Fibroblast of skin of right quadriceps (primary cell): ENCODE data around the gene ERVW-1.
"Not testable (repeated sequence)": the region's sequence is repeated elsewhere in the genome, so short reads cannot be mapped to it uniquely, and the experiment has no call there.

Experiments used
- DNase-seq: peaks from one replicate; pipeline ENCODE4 v3.0.0-alpha.2; 2013

ERVW-1 gene

DNA sequence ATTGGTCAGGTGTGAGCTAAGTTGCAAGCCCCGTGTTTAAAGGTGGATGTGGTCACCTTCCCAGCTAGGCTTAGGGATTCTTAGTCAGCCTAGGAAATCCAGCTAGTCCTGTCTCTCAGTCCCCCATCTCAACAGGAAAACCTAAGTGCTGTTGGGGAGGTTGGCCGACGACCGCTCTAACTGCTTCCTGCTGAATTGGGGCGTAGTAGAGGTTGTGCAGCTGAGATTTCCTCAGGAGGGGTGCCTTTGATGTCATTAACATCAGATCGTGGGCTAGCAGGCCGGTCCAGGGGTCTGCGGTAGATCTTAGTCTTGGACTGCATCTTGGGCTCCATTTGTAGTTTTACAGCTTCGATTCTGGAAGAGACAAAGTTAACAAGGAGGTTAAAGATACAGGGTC is 9.2 kb downstream of the ERVW-1 start:
- not testable (repeated sequence) for DNase-seq

DNA sequence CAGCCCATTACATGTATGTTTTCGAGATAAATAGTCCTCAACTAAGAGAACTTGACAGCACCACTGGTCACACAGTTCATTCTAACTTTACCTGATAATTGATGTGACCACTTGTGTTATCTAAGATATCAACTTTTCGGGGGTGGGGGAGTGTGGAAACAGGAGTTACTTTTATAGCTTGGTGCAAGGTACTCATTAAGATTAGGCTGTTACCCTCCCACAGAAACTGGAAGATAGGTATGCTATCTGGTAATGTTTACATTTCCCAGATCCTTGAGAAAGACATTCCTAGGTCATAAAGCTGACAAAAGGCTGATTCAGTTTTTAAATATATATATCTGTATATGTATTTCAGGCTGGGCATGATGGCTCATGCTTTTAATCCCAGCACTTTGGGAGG is 11.1 kb downstream of the ERVW-1 start:
- DNase-seq: no peak

DNA sequence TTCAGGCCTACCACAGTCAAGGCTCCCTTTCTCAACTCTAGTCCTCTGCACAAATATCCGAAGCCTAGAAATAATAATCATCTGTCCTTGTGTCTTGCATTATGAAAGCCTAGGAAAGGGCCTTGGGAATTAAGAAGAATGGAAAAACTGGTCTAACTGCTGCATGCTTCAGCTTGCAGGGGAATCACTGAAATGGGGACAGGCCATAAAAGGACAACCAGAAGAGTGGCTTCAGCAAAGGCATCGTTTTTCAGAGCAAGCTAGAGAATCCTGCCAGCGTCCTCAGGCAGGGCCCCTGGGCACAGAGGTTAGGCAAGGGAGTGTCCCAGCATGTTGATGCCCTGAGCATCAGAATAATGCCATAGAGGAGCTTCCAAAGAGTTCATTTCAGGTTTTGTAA is 13.2 kb downstream of the ERVW-1 start:
- DNase-seq: no peak

DNA sequence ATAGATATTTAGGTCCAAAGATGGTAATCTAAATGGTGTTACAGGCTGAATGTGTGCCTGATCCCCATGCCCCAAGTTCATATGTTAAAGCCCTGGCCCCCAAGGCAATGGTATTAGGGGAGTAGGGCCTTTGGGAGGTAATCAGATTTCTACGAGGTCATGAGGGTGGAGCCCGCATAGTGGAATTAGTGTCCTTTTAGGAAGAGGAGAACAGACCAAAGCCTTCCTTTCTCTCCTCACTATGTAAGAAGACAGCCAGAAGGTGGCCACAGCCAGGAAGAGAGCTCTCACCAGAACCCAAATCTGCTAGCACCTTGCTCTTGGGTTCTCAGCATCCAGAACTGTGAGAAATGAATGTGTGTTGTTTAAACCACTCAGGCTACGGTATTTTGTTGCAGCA is 15.2 kb downstream of the ERVW-1 start:
- DNase-seq: no peak

DNA sequence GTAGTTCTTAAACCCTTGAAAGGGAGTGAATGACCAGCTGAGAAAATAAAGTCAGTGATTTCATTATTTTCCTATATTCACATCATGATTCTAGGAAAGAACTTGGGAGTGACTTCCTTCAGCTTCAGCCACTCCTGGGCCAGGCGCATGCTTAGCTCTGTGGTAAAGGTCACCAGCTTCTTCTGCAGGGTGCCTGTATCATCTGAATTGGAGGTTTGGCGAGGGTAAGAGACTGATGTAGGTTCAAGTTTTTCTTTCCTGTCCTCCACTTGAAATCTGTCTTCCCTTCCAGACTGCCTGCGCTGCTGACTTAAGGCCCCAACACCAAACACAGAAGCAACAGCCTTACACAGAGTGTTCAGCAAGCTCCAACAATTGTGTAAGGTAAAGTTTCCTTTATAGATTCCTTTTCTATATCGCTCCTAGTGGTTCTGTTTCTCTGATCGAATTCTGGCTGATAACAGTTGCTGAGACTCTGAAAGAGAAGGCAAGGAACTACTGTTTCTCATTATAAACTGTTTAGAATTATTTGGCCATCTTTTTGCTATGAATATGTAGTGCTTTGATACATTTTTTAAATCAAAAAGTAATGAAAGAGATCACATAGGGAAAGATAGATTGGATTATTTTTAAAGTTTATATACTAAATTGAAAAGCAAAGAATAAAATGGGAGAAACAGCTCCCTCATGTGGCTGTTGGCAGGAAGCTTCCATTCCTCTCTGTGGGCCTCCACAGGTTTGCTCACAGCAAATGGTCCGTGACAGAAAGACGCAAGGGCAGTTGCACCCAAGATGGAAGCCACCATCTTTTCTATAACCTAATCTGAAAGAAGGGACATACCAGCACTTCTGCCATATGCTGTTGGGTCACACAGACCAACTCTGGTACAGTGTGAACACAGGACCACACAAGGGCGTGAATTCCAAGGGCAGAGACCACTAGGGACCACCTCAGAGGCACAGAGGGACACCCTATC is 16.4 kb downstream of the ERVW-1 start:
- DNase-seq: peak; percentile 37

DNA sequence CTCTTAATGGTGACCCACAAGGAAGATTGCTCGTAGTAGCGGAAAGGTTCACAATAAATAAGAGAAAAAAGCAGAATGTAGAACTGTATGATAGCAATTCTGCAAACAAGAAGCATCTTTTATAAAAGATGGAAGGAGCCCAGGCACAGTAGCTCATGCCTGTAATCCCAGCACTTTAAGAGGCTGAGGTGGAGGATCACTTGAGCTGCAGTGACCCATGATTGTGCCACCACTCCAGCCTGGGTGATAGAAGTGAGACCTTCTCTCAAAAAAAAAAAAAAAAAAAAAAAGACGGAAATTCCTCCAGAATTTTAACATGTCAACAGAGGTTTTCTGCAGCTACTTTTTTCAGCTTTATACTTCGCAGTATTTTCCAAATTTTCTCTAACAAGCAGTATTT is 17.2 kb downstream of the ERVW-1 start:
- DNase-seq: no peak

DNA sequence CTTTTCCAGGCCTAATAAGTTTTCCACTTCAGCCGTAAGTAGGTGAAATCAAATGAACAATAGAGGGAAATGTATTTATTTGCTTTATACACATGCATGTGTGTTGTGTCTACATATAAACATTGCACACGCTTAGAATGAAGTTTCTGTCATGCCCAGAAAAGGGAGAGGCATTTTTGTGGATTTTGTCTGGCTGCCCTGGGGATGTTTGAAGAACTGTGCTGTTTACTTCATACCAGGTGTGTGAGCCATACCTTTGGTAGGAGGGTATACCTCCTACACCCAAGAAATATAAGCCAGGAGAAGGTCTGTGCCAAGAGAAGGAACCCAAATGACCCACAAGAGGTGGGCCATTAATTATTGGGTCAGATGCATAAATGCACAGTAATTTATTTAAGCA is 17.6 kb downstream of the ERVW-1 start:
- DNase-seq: no peak

DNA sequence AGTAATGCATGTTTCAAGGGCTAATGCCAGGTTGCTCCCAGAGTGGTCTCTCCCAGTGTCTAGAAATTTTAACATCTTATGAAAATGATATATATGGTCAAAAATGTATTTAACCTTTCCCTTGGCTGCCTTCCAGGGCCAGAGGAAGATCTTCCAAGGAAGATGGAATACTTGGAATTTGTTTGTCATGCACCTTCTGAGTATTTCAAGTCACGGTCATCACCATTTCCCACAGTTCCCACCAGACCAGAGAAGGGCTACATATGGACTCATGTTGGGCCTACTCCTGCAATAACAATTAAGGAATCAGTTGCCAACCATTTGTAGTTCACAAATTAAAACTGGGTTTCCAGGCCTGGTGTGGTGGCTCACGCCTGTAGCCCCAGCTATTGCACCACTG is 21.5 kb downstream of the ERVW-1 start:
- DNase-seq: peak; percentile 55

DNA sequence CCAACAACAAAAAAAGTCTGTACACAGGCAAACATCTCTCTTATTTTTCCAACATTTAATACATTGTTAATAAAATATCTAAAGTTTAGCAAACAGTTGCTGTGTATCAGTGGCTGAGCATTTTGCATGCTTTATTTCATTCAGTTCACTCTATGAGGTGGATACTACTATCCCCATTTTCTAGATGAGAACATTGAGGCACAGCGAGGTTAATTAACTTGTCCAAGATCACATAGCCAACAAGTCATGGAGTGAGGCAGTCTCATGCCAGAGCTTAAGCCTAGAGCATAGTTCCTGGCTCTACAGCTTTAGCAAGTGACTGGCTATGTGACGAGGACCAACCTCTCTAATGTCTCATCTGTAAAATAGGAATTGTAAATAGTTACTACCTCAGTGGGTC is 26.1 kb downstream of the ERVW-1 start:
- DNase-seq: no peak

DNA sequence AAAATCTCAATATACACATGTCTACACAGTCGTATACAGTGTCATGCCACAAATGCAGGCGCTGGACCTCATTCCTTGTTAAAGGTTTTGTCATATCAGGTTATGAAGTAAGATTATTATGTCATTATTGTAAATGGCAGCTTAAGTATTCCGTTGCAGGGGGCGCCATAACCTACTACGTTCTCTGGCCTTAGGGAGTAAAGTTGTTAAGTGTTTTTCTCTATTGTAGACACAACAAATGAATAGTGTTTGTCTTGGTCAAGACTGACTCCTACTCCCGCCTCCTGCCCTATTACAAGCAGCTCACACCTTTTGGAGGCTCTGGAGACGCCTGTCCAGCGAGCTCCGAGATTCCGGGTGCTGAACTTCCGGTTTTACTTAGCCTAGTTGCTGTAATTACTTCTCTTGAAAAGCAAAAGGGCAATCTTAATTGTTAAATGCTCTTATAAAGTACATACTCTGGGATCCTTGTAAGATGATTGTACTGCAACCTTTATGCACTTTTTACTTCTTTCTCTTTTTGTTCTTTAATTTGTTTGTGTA is 29.5 kb downstream of the ERVW-1 start:
- DNase-seq: peak; percentile 35

DNA sequence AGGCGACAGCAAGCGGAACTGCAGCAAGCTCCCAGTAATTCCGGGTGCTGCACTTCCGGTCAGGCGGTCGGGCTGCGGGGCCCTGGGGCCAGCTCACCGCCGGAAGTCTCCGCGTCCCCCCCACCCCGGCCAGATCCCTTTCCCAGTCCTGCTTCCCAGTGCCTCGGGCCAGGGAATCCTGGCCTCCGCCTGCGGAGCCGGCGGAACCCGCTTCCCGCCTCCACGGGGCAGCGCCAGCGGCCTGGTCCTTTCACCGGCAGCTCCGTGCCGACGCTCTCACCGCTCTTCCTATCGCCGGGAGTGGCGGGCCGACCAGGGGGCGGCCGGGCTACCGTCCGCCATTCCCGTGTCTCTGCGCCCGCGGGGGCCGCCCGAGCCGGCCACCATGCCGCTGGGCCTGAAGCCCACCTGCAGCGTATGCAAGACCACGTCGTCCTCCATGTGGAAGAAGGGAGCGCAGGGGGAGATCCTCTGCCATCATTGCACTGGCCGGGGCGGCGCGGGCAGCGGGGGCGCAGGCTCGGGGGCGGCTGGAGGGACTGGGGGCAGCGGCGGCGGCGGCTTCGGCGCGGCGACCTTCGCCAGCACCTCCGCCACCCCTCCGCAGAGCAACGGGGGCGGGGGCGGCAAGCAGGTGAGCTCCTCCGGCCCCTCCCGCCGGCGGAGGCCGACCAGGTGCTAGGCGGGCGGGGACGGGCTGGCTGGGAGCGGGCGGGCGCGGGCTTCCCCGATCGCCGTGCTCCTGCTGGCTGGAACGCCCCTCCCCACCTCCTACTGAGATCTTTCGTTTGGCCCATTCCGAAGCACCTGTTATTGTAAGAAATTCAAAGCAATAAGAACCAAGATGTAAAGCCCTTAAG is 30.2 kb downstream of the ERVW-1 start, which contains the start of gene GATAD1:
GATAD1 (plus strand) TSS at position 138 of the 860 bp plus-strand sequence; CDS start at position 386, 248 bp downstream.
- DNase-seq: peak; percentile 90

DNA sequence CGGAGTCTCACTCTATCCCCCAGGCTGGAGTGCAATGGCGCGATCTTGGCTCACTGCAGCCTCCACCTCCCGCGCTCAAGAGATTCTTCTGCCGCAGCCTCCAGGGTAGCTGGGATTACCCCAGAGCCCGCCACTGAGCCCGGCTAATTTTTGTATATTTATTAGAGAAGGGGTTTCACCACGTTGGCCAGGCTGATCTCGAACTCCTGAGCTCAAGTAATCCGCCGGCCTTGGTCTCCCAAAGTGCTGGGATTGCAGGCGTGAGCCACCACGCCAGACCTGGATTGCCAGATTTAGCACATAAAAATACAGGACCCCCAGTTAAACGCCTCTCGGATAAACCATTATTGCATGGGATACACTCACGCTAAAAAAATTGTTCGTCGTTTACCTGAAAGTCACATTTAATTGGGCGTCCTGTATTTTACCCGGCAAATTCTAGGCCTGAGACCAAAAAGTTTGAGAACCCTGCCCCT is 30.8 kb downstream of the ERVW-1 start:
- no peak for DNase-seq

DNA sequence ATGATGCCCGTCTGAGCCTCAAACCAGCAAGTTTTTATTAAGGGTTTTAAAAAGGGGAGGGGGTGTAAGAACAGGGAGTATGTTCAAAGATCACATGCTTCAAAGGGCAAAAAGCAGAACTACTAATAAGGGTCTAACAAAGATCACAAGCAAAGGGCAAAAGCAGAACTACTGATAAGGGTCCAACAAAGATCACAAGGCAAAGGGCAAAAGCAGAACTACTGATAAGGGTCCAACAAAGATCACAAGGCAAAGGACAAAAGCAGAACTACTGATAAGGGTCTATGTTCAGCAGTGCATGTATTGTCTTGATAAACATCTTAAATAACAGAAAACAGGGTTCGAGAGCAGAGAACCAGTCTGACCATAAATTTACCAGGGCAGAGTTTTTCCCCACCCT is 35.0 kb downstream of the ERVW-1 start:
- DNase-seq: not testable (repeated sequence)

DNA sequence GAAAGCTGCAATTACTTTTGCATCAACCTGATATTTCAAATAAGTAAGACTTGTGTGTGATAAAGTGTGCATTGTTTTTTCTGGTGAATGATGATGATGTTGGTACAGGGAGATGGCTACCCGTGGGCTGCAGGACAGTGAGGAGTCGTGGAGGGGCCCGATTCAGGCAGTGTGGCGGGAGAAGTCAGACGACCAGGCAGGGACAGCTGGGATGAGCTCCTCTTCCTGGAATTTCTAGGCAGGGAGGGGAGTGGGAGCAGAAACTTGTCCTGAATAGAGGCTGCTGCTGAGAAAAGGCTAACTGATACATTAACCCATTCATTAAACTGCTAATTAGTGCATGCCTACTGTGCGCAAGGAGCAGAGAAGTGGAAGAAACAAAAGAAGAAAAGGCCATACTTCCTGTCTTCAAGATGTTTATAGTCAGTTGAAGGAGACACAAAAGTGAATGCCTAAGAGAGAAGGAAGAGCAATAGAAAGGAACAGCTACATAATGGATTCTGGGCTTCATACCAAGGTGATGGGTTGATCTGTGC is 39.7 kb downstream of the ERVW-1 start:
- DNase-seq: no peak

DNA sequence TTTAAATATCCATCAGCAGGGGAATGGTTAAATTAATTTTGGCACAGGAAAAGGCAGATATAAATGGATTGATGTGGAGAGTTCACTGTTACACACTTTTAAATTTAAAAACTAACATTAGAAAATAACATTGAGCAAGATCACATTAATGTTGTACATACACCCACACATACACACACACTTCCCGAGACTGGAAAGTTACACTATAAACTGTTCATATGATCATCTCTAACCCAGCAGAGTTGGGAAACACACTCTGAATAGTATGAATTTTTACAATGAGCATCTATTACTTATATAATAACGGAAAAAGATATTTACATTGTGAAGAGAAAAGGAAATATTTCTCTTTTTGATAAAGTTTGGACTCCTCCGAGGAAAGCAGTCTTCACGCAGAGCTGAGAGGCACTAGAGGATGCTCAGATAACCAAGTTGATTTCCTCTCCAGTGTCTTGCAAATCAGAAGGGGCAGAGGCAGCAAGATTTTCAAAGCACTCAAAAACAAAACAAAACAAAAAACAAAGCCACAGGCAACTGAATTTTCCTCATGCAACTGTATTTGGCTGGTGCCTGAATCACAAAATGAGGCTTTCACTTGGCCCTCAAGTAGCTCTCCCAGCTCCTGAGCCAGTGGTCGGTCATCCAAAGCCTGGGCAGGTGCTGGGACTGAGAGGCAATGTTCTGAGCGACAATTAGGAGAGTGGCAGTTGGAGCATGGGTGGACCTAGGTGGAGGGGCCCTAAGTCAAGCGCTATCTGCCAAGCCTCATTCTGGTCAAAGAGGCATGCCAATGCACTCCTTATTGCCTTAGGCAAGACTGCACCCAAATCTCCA is 40.9 kb downstream of the ERVW-1 start:
- DNase-seq: no peak

DNA sequence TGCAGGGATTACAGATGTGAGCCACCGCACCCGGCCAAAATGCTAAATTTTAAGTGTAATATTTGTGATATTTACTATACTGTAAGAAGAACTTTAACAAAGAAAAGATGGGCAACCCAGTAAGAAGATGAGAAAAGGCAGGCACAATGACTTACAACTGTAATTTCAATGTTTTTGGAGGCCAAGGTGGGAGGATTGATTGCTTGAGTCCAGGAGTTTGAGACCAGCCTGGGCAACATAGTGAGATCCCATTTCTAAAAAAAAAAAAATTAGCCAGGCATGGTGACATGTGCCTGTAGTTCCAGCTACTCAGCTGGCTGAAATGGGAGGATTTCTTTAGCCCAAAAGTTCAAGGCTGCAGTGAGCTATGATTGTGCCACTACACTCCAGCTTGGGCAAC is 42.2 kb downstream of the ERVW-1 start:
- no peak for DNase-seq

DNA sequence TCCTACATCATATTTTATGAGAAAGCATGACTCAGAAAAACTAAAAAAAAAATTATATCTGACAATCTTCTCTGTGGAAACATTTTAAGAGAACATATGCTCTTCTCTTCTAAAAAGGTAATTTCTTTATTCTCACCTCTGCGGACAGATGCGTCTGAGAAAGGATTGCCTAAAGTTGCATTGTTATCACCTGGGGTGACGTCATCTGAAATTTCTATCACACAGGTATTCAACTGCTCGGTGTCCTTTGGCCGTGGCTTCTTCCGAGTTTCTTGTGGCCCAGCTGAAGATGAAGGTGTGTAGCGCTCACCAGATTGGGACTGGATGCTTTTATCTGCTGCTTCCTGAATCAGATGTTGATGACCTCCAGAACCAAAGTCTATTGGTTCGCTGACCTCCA is 44.7 kb downstream of the ERVW-1 start:
- DNase-seq: no peak

DNA sequence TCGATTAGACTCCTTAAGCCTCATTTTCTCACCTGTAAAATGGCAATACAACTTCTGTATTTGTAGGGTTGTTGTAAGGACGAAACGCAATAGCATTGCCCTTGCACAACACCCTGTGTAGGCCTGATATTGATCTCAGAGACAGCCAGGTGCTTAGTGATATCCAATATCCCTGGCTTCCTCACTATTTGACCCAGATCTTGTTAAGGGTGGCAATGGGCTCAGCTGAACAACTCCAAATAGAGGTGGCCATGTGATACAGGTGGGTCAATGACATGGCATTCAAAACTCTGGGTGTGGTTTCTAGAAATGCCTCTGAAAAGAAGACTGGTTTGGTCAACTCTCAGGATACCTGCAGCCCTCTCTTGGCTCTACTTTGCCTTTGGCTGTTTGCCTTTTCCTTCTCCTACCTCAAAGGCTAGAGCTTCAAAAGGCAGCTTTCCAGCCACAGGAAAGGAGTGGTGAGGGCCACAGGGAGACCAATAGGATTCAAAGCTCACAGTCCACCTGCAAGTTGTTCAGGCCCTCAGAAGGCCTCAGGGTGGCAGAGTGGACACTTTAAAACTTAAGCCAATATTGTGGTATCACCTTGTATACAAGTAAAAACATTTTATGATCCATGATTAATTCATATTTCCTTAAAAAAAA is 45.3 kb downstream of the ERVW-1 start:
- DNase-seq: no peak

DNA sequence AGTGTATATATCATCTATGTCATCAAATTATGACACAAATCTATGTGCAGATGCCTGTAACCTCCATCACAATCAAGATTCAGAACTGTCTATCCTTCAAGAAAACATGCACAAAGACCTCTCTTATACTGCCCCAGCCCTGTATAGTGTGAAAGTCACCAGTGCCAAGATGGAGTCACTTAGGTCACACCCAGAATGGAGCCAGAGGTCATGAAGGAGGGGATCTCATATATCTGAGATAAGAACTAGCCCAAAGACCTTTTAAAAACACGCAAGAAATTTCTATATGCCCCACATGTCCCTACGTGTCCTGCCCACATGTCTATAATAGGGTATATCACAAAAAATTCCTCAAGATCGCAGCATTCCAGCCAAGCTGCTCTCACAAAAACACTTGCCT is 50.6 kb downstream of the ERVW-1 start:
- DNase-seq: no peak

DNA sequence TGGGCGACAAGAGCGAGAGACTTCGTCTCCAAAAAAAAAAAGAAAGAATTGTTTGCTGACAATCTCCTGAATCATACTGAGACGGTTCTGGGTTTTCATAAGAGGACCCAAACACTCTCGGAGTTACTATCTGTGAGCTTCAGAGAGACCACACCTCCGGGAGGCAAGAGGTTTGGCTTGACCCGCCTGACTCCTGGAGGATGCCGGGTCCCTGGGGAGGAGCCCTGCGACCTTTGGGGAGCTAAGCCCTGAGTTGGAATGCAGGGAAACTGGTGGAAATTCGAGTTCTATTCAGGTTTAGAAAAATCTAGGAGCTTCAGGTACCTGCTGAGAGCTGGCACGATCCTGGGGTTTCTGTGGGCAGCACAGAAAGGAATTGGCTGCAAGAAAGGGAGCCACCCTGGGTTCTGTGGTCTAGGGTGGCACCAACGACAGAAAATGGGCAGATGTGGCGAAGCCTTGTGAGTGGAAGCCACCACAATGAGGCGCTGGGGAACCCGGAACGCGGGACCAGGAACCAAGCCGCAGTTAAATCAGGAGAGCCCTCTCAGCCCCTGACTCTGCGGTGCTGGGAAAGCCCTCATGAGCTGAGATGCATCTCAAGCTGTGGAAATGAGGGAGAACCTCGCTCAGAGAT is 52.3 kb downstream of the ERVW-1 start:
- DNase-seq: no peak

DNA sequence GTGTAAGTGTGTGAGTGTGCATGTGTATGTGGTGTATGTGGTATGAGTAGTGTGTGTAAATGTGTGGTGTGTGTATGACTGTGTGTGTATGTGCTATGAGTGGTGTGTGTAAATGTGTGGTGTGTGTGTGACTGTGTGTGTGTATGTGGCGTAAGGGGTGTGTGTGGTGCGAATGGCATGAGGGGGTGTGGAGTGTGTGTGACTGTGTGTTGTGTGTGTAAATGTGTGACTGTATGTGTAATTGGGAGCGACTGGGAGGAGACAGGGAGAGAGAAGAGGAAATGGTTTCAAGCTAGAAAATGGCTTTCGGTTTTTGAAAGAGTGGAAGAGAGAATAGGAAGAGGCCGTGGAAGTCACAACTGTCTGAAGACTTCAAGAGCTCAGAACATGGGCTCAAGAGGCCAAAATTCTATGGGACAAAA is 54.0 kb downstream of the ERVW-1 start:
- DNase-seq: no peak
